ENCODE results near the gene IFFO2. TPM values are rescaled to one million over a fixed set of nuclear protein-coding genes. Genes with fewer than 3 reads are reported as not detected.
A peak's percentile ranks its signal among the peaks of the same experiment; 100 is the strongest.

Gene IFFO2
- total and polyA plus RNA-seq, 10 of the 15 experiments (the other 5 are each of a cell fraction or from before 2014, with no cell fraction given): 1.2 to 18.4 (median 6.7) TPM

- no peak for TF ChIP-seq ZNF592 (IDR thresholded peaks at IDR 0.05)
- TF ChIP-seq RUNX3 (IDR thresholded peaks at IDR 0.05; ENCODE audit: low read length): no peak; the same call in 1 of the 2 replicates
- TF ChIP-seq SPI1 (IDR thresholded peaks at IDR 0.05; ENCODE audit: borderline replicate concordance, insufficient read depth, low read depth, low read length): no peak
- no peak for TF ChIP-seq HDGF (IDR thresholded peaks at IDR 0.05)
- no peak for TF ChIP-seq WRNIP1 (IDR thresholded peaks at IDR 0.05; ENCODE audit: borderline replicate concordance, low read depth, low read length)
- TF ChIP-seq RELB (IDR thresholded peaks at IDR 0.05; ENCODE audit: low read depth): peak; percentile 40; the same call in 1 of the 2 replicates
These were observed 6.0 kb downstream of the IFFO2 start (continued) for GRCh38 chr1:18950401-18951026.

All from GM12878 (cell line).